Ovary (tissue), 9 donors: ENCODE measurements around the gene TPRG1L. TPM values are rescaled to one million over a fixed set of nuclear protein-coding genes. Genes with fewer than 3 reads are reported as not detected.

ENCODE experiments used
- DNase-seq, 5 donors: peaks; one replicate each; pipeline ENCODE4 v3.0.0-alpha.2; 2019 to 2020
- H3K27ac ChIP-seq, 2 donors: fragments of 200-600 bp; one replicate each; pipeline versions ENCODE4 v1.5.1 to v1.8.0; 2019 to 2022
- H3K27me3 ChIP-seq: fragments of 200-600 bp; one replicate; pipeline ENCODE4 v1.8.0; 2022
- H3K36me3 ChIP-seq: fragments of 200-600 bp; sonication (generic); one replicate; pipeline ENCODE4 v1.5.1; 2019
- H3K4me1 ChIP-seq: one replicate; pipeline ENCODE4 v1.8.1; 2013; ENCODE audit warnings: mild to moderate bottlenecking, moderate library complexity; ENCODE audit not compliant: insufficient read depth
- H3K4me3 ChIP-seq: fragments of 200-600 bp; sonication (generic); one replicate; pipeline ENCODE4 v1.5.1; 2017
- H3K9me3 ChIP-seq, 2 donors: fragments of 200-600 bp in 1 of 2; sonication (generic) in 1 of 2; one replicate each; pipeline versions ENCODE4 v1.5.1 to v1.8.1; 2013 to 2019; ENCODE audit warnings: mild to moderate bottlenecking in 1 of 2, moderate library complexity in 1 of 2
- CTCF ChIP-seq, 3 donors: fragments of 450-650 bp in 2 of 3; fragments of 200-600 bp in 1 of 3; IDR thresholded peaks; one replicate each; pipeline versions ENCODE4 v1.5.1 to v1.8.0; 2016 to 2022; ENCODE audit warnings: antibody characterized with exemption in 3 of 3, mild to moderate bottlenecking in 1 of 3
- EP300 ChIP-seq: sonication (generic); formaldehyde crosslinking; IDR thresholded peaks from one replicate; pipeline ENCODE4 v1.6.1; 2017; ENCODE audit warnings: antibody characterized with exemption
- POLR2A ChIP-seq: fragments of 450-650 bp; IDR thresholded peaks from one replicate; pipeline ENCODE4 v1.6.1; 2017; ENCODE audit warnings: antibody characterized with exemption, mild to moderate bottlenecking, moderate library complexity
- whole genome bisulfite sequencing, 3 donors: extraction: QIAGEN DNeasy Blood & Tissue Kit in 1 of 3; methylation state at CpG; one replicate each; pipeline versions ENCODE4 v1.1.5 to v1.1.7; 2013 to 2017; 5-methylcytosine and 5-hydroxymethylcytosine counted together
- intact Hi-C, 4 donors: fragments of 100-400 bp; cut with DNase I; formaldehyde crosslinking; loops; one replicate each; pipeline versions ENCODE4 v1.11.0 to v1.15.1; 2022 to 2023
- polyA plus RNA-seq, 2 donors: library from polyadenylated mRNA; stranded (reverse); fragments of 200-250 nt in 1 of 2; fragments of 350-450 nt in 1 of 2; fragmentation: Illumina TruSeq in 1 of 2; extraction: RNeasy Lipid Tissue Mini Kit (QIAGEN cat#74804) in 1 of 2; gene quantifications; one replicate each; pipeline ENCODE4 v1.2.3, GENCODE V29; 2013 to 2014
- total RNA-seq, 7 donors: library from RNA; depleted of rRNA in 2 of 7; stranded (reverse); fragments of >200 nt in 2 of 7; fragmentation: NEBNext Ultra II Directional in 3 of 7; extraction: Animal tissue kit (Norgen Biotek cat#: 25700) in 3 of 7; gene quantifications; one replicate each; pipeline versions ENCODE4 v1.1.0 to v1.2.4, GENCODE V29; 2016 to 2023
- donor health status: DM: no; HTN: no; CAD: no; lungs with moderate emphysema.
- donor health status: DM: no; HTN: no; CAD: no.
- donor health status: Bipolar disorder and iron deficiency.
- donor health status: DM: yes; HTN: yes; CAD: no.
- donor health status: DM: no; HTN: no; CAD: no.
- donor health status: DM: yes; HTN: yes; CAD: no.

The TPRG1L gene
- total and polyA plus RNA-seq, 9 donors = 25.3 to 71.5 (median 44.2) TPM

GRCh38 chr1:3625151-3625907, 514 bp downstream of the TPRG1L start:
- Histone ChIP-seq H3K4me3 (peak overlapping the region; percentile 94), H3K36me3 (no peaks in the 10 kb centered on the region), H3K9me3 (no peaks in the 10 kb centered on the region), H3K27ac (peak overlapping the region; percentile 43 to 60), H3K4me1 (peaks cover 9% of the 10 kb centered on the region), H3K27me3 (no peaks in the 10 kb centered on the region)
- WGBS, 3 donors = 2 to 6% (median 5%) methylated on average over 28 to 68 of the region's 71 CpGs
- peak in 1 of 5 donors; percentile 58 for DNase-seq
- intact Hi-C loops = loop anchor here in 1 of 4 donors (10.0 kb wide), 1 partner anchor 441 kb away; no protein-coding TSS in a partner anchor
- TF ChIP-seq POLR2A (no peak), EP300 (no peak), CTCF (IDR thresholded peaks at IDR 0.05) (no peak)

- no peaks in the 10 kb centered on the region for H3K36me3 ChIP-seq
- no peaks in the 10 kb centered on the region for H3K27me3 ChIP-seq
- no peak for DNase-seq
- H3K27ac ChIP-seq = no peak overlapping the region
- no peak overlapping the region for H3K4me3 ChIP-seq
- H3K9me3 ChIP-seq = no peaks in the 10 kb centered on the region
- WGBS, 3 donors = 78 to 84% (median 83%) methylated on average over 4 of the region's 4 CpGs
- intact Hi-C loops = loop anchor here in 1 of 4 donors (10.0 kb wide), 1 partner anchor 441 kb away; no protein-coding TSS in a partner anchor
- H3K4me1 ChIP-seq = peaks cover 9% of the 10 kb centered on the region
- no peak for TF ChIP-seq EP300
- TF ChIP-seq POLR2A = no peak
- no peak for TF ChIP-seq CTCF (IDR thresholded peaks at IDR 0.05)
Measured at GRCh38 chr1:3626025-3626424, 1.2 kb downstream of the TPRG1L start.

GRCh38 chr1:3627515-3628253, 2.9 kb downstream of the TPRG1L start:
- H3K27ac ChIP-seq = no peak overlapping the region
- H3K36me3 ChIP-seq = no peaks in the 10 kb centered on the region
- H3K27me3 ChIP-seq = no peaks in the 10 kb centered on the region
- DNase-seq = no peak
- WGBS, 3 donors = 89 to 95% (median 92%) methylated on average over 26 of the region's 26 CpGs
- no peaks in the 10 kb centered on the region for H3K9me3 ChIP-seq
- H3K4me1 ChIP-seq = peaks cover 9% of the 10 kb centered on the region
- no peak overlapping the region for H3K4me3 ChIP-seq
- intact Hi-C loops = loop anchor here in 1 of 4 donors (10.0 kb wide), 1 partner anchor 443 kb away; no protein-coding TSS in a partner anchor
- TF ChIP-seq CTCF (IDR thresholded peaks at IDR 0.05) (no peak), EP300 (no peak), POLR2A (no peak)

GRCh38 chr1:3628445-3628844, 3.6 kb downstream of the TPRG1L start:
- H3K36me3 ChIP-seq = no peaks in the 10 kb centered on the region
- no peak for DNase-seq
- H3K4me1 ChIP-seq = peaks cover 7% of the 10 kb centered on the region
- TF ChIP-seq POLR2A = no peak
- TF ChIP-seq CTCF (IDR thresholded peaks at IDR 0.05) = no peak
- TF ChIP-seq EP300 = no peak
- intact Hi-C loops = loop anchor here in 1 of 4 donors (10.0 kb wide), 1 partner anchor 444 kb away; no protein-coding TSS in a partner anchor
- H3K27ac ChIP-seq = no peak overlapping the region
- no peaks in the 10 kb centered on the region for H3K9me3 ChIP-seq
- WGBS, 3 donors = 72 to 81% (median 79%) methylated on average over 10 of the region's 10 CpGs
- H3K27me3 ChIP-seq = no peaks in the 10 kb centered on the region
- H3K4me3 ChIP-seq = no peak overlapping the region
